NCI-H2081 treated with DMSO at 0.1 percent for 48 hours (cell line): Measurements from ENCODE around the gene LARP6.
"Not testable (repeated sequence)": the region's sequence is repeated elsewhere in the genome, so short reads cannot be mapped to it uniquely, and the experiment has no call there.

Experiments used
- DNase-seq: peaks from one replicate; lab custom pipeline; 2025; lab: John Stamatoyannopoulos, UW

The LARP6 gene

GRCh38 chr15:70829371-70830166, 24.4 kb downstream of the LARP6 start:
- no peak for DNase-seq

- DNase-seq, result no peak
Observed at GRCh38 chr15:70827721-70828120, 26.2 kb downstream of the LARP6 start.

DNA sequence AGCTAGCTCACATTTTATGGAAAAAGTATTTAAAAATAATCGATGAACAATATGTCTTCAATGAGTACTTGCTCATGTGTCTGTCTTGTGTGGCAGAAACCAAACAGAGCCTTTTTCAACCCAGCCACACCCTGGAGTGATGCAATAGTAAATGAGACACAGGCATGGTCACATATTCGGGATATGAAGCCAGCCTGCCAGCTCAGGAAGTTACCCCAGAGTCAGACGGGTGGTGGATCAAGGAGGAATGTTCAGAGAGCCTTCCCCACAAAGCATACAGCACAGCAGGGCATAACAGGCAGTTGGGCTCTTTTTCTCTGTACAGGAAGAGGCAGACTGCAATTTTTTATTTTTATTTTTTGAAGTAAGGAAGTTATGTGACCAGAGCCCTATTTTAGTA, 27.3 kb downstream of the LARP6 start:
- DNase-seq, result no peak

DNA sequence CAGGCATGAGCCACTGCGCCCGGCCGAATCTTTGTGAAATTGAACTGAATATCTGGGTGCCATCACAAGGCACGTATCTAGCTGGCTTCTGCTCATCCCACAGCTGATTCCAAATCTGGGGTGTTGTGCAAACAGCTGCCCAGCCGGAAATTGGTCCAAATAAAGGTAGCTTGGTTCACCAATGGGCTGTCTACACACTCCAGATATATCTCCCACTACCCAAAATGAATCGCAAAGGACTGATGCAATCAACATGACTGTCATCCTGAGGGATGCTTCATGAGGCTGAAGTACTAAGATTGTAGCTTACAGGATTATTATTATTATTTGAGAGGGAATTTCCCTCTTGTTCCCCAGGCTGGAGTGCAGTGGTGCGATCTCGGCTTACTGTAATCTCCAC, 28.1 kb downstream of the LARP6 start:
- no peak for DNase-seq

DNA sequence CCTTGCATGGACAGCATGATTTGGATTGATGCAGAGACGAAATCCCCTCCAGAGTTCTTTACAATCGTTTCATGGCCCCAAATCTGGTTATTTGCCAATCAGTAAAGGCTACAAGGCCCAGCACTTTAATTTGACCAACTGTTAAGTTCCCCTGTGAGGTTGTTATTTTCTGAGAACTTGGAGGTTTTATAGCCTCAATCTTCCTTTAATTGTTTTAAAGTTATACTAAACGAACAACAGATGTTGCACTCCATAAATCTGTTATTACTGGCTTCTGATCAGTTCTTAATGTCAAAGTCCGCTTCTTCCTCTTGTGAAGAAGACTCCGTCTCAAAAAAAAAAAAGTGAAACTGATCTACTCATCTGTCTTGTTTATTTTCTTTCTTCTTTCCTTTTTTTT, 30.8 kb downstream of the LARP6 start:
- no peak for DNase-seq

- no peak for DNase-seq
Observed at GRCh38 chr15:70820214-70820613, 33.7 kb downstream of the LARP6 start.

DNA sequence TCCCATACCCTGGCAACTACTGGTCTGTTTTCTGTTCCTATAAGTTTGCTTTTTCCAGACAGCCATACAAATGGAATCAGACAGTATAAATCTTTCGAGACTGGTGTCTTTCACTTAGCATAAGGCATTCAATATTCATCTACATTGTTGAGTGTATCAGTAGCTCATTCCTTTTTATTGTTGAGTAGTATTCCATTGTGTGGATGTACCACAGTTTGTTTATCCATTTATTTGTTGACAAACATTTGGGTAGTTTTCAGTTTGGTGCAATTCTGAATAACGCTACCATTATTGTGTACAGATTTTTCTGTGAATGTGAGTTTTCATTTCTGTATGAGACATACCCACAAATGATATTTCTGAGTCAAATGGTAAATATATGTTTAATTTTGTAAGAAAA, 35.4 kb downstream of the LARP6 start:
- no peak for DNase-seq

DNA sequence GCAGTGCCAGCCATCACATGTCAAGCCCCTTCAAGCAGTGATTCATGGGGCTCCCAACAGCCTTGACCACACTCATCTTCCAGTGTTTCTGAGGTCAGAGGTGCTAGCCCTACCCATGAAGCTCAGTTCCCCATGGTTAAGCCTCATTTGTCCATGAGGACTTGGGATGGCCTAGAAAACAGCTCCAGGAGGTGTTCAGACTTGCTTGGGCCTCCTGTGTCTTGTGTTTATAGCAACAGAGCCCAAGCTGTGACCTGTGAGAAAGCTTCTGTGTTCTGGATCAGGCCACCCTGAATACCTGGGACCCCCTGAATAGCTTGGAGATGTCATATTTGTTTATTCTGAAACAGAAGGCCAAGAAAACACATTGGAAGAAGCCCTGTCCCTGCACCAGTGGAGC, 36.7 kb downstream of the LARP6 start:
- no peak for DNase-seq

- DNase-seq, result no peak
Observed at GRCh38 chr15:70815604-70816003, 38.4 kb downstream of the LARP6 start.

DNA sequence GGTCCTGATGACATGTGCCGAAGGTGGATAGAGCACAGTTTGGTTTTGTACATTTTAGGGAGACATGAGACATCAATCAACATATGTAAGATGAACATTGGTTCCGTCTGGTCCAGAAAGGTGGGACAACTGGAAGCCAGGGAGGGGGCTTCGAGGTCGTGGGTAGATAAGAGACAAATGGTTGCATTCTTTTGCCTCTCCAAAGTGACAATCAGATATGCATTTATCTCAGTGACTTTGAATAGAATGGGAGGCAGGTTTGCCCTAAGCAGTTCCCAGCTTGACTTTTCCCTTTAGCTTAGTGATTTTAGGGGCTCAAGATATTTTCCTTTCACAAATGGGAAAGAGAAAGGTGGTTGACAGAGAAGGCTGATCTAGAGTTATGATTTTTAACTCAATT, 38.9 kb downstream of the LARP6 start:
- DNase-seq, result not testable (repeated sequence)

GRCh38 chr15:70812827-70813364, 41.1 kb downstream of the LARP6 start:
- DNase-seq, result no peak

DNA sequence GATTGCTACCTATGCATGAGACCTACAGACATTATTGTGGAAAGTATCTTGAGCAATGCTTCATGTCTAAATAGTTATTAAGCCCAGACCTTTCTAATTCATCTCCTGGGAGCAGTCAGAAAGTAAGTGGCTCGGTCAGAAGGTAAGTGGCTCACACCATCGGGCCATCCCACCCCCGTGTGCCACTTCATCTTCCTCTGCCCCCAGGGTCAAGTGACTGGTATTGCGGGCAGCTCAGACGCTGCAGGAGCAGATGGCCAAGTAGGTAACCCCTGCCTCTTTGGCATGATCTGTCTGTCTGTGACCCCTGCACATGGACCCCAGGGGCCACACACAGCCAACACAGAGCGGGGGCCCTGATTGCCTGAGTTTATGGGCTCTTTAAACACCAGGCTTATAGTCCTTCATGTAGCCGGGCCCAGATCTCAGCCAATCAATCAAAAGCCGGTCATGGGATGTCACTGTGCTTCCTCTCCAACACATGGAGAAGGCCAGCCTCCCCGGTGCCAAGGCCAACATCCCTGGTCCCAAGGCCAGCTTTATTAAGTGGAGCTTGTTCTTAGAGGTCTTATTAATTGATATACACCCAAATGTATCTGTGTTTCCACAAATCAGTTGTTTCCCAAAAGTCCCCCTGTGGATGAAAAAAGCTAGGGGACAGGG, 42.9 kb downstream of the LARP6 start:
- DNase-seq, result no peak

GRCh38 chr15:70806992-70807712, 46.8 kb downstream of the LARP6 start:
- no peak for DNase-seq

- not testable (repeated sequence) for DNase-seq
Observed at GRCh38 chr15:70804388-70804787, 49.6 kb downstream of the LARP6 start.

DNA sequence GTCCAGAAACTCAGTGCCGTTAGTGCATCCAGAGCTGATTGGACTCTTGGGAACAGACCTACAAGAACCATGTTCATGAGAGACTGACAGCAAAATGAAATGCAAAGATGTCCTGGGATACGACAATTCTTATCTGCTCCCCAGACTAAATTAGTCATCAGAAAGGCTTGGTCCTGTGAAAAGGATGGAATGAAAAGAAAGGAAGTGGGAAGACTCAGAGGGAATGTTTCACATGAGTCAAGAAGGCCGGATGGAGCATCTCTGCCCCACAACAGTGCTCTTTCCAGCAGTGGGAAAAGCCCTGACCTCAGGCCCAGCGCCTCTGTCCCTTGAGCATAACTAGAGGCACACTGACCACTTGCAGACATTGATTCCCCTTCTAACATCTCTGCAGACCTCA, 51.3 kb downstream of the LARP6 start:
- DNase-seq, result no peak

- no peak for DNase-seq
Observed at GRCh38 chr15:70801109-70801508, 52.8 kb downstream of the LARP6 start.

DNA sequence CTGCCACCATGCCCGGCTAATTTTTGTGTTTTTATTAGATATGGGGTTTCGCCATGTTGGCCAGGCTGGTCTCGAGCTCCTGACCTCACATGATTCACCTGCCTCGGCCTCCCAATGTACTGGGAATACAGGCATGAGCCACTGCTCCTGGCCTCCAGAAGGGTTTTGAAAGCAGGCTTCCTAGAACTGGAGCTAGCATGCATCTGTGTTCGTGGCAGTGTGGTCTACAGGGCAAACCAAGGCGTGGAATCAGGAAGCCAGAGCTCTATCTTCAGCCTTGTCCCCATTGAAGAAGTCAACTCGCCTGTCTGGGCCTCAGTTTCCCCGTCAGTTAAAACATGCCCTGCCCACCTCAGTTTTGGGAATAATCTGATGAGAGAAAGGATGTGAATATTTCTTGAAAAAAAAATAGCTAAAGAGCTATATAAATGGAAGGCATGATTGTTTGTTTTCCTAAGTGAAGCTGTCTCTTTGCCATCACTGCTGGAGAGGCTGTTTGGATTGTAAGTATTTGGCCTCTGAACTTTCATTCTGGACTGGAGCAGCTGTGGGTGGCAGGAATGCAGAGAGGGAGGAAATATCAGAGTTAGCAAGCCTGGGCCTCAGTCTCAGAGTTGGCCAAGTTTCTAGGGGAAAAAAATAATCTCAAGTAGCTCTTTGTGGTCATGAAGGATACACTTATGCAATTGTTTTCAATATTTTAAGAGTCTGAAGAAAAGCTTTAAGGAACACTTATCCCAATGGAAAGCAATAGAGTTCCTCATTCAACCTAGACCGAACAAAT, 54.1 kb downstream of the LARP6 start:
- no peak for DNase-seq

GRCh38 chr15:70797464-70797863, 56.5 kb downstream of the LARP6 start:
- DNase-seq, result no peak

DNA sequence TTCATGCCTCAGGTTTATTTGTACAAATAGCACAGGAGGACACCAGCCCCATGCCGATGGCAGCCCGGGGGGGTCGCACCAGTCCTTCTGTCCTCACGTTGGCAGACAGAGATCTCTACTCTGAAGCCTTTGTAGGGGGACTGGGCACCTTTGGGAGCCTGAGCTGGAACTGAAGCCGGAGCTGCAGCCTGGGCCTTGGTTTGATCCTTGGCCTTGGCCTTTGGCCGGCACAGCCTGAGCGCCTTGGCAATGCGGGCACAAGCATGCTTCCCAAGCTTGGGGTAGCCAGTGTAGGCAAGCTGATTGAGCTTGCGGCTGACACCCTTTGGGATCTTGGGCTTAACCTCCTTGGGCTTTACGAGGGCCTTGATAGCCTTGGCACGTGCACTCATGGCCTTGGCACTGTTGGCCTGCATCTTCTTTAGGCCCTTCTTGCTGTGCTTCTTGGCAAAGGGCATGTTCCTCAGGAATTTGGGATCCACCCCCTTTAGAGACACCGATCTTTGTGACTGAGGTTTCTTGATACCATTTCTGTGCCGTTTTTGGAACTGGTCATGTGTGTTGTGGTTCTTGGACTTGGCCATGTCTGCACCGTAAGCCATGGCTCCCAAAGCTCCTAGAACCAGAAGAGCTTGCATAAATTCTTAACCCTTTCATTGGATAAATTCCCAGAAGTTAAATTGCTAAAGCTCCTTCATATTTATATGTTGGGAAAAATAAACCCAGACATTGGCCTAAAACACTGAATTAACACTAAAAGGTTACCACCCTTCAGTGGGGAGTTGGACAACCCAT, 57.2 kb downstream of the LARP6 start:
- DNase-seq, result no peak

GRCh38 chr15:70795311-70795665, 58.7 kb downstream of the LARP6 start:
- DNase-seq, result no peak

DNA sequence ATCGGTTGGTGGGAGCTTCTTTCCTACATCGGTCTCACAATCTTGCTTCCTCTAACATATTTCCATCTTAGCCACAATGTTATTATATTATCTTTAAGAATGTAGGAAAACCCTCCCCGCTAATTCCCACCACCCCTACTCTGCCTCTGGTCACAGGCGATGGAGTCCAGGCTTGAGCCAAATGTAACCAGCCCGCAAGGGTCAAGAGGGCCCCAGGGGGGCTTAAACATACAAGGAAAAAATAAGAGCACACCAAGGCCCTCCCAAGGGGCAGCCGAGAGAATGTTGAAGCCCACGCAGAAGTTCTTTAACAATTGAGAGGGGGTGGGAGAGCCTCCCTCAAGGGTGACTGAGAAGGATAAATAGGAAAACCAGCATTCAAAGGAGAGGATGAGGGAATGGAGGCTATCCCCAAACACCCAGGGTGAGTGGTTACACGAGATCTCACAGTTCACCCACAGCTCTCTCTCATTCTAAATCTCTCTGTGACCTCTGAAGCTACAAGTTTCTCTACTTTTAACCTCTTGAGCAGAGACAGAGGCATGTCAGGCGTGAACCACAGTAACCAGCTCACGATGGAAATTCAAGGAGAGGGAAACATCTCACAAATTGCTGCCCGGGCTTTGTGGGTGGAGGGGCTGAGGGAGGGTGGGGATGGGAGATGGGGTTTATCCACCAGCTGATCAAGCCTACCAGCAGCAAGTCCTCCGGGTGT, 59.2 kb downstream of the LARP6 start:
- no peak for DNase-seq
